Measurements from ENCODE around the gene SRF. TPM values are rescaled to one million over a fixed set of nuclear protein-coding genes. Genes with fewer than 3 reads are reported as not detected.
A peak's percentile ranks its signal among the peaks of the same experiment; 100 is the strongest.

Gene SRF
- total and polyA plus RNA-seq, 2 of the 4 experiments (the other 2 are of a cell fraction), result 20.6 to 56.3 TPM

DNA sequence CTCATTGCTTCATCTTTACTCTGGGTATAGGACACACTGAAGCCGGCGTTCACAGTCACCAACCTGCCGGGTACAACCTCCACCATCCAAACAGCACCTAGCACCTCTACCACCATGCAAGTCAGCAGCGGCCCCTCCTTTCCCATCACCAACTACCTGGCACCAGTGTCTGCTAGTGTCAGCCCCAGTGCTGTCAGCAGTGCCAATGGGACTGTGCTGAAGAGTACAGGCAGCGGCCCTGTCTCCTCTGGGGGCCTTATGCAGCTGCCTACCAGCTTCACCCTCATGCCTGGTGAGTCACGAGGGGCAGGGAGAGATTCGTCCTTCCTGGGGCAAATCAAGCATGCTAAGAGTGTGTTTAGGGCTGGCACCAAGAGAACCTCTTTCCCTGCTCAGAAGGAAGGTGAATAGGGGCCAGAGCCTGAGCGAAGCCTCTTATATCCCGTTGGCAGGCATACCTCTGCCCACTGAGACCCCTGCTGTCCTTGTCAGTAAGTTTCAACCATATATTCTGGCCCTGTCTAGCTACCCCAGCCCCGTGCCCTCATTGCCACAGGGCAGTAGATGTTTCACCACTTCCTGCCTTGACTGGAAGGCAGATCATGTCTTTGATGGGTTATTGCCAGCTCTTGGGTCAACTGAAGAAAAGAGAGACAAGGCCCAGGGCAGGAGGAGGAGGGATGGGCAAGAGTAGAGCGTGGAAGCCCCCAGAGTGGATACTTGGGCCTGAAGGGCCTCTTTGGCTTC lies 4.8 kb downstream of the SRF start:
- no peak overlapping the region for H2BK15ac ChIP-seq (ENCODE audit: low read depth, low read length)
- no peak for DNase-seq
- no peak overlapping the region for H3K56ac ChIP-seq (ENCODE audit: extremely low read depth, insufficient read depth, low read length)
- ATAC-seq (ENCODE audit: low read depth), result no peak
- no peak overlapping the region for H2BK120ac ChIP-seq (ENCODE audit: low read depth, low read length)
- 96% methylated on average over 6 of the region's 11 CpGs; no CpG with 5 or more reads in 1 of the 2 experiments for WGBS, 2 experiments (ENCODE audit: extremely low coverage in 2 of 2, insufficient read length in 1 of 2)
- no peak overlapping the region for H2AFZ ChIP-seq (replicated peaks; ENCODE audit: low read length, poor library complexity)
- no peaks in the 10 kb centered on the region for H3K9me3 ChIP-seq (ENCODE audit: control insufficient read depth, insufficient read depth, low read length)
- peaks cover 15% of the 10 kb centered on the region for H3K4me1 ChIP-seq (ENCODE audit: control insufficient read depth, insufficient read depth, low read length)
- peak overlapping the region; percentile 7 for H2AK9ac ChIP-seq (replicated peaks; ENCODE audit: low read depth, low read length, poor library complexity)
- H4K91ac ChIP-seq (ENCODE audit: insufficient read depth, low read depth, low read length), result no peak overlapping the region; the same call in 1 of the 2 replicates
- dilution Hi-C loops (cut with HindIII; ENCODE audit: low sequenced_read_pairs, unreplicated experiment), result no loop called here
- in situ Hi-C loops (cut with MboI; ENCODE audit: low sequenced_read_pairs), result no loop called here
- H3K9me1 ChIP-seq (ENCODE audit: insufficient read depth, low read length), result peaks cover 15% of the 10 kb centered on the region
- no peak overlapping the region for H2BK20ac ChIP-seq (ENCODE audit: low read depth, low read length)
- CTCF ChIA-PET, result no interaction called here
- intact Hi-C loops (cut with micrococcal nuclease), result no loop called here
- POLR2A ChIA-PET (ENCODE audit: unreplicated experiment), result no interaction called here
- 0 out of 2 replicates have a peak overlapping the region, but pooled peaks have one; percentile 11 for H3K4ac ChIP-seq (ENCODE audit: low read depth, low read length)
- no peak overlapping the region for H3K4me2 ChIP-seq (ENCODE audit: low read depth, low read length)
- no peak overlapping the region for H3K18ac ChIP-seq (ENCODE audit: low read depth, low read length)
- H3K9ac ChIP-seq (ENCODE audit: low read depth, low read length), result no peak overlapping the region
- H3K79me1 ChIP-seq (ENCODE audit: low read depth in 1 of 2, low read length in 2 of 2), result peaks cover 20 to 60% of the 10 kb centered on the region in 2 experiments
- no peak overlapping the region for H3K14ac ChIP-seq (replicated peaks; ENCODE audit: low read depth, low read length)
- no peaks in the 10 kb centered on the region for H3K27me3 ChIP-seq (ENCODE audit: control insufficient read depth, insufficient read depth, low read length)
- H3K4me3 ChIP-seq (ENCODE audit: insufficient read depth, low read depth, low read length), result no peak overlapping the region
- no TSS peak for BruUV-seq (replicated peaks)
- peak overlapping the region; percentile 18 for H3K27ac ChIP-seq (ENCODE audit: insufficient read depth, low read length)
- H2AK5ac ChIP-seq (ENCODE audit: low read depth, low read length), result peak overlapping the region; percentile 48; the same call in 1 of the 2 replicates
- H4K20me1 ChIP-seq (ENCODE audit: insufficient read depth, low read length), result peaks cover 40% of the 10 kb centered on the region
- TF ChIP-seq BHLHE40 (IDR thresholded peaks at IDR 0.05; ENCODE audit: low read depth, low read length) (no peak), FOS (IDR thresholded peaks at IDR 0.05; ENCODE audit: low read depth, low read length) (no peak), MAZ (IDR thresholded peaks at IDR 0.05; ENCODE audit: borderline replicate concordance, low read depth, low read length) (no peak), POLR2A (IDR thresholded peaks at IDR 0.05; ENCODE audit: low read depth, low read length) (no peak), RFX5 (IDR thresholded peaks at IDR 0.05; ENCODE audit: low read depth, low read length) (no peak)
- TF ChIP-seq, protein P1, sequence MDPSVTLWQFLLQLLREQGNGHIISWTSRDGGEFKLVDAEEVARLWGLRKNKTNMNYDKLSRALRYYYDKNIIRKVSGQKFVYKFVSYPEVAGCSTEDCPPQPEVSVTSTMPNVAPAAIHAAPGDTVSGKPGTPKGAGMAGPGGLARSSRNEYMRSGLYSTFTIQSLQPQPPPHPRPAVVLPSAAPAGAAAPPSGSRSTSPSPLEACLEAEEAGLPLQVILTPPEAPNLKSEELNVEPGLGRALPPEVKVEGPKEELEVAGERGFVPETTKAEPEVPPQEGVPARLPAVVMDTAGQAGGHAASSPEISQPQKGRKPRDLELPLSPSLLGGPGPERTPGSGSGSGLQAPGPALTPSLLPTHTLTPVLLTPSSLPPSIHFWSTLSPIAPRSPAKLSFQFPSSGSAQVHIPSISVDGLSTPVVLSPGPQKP (IDR thresholded peaks at IDR 0.05; ENCODE audit: borderline replicate concordance, low read depth, low read length), result no peak
- TF ChIP-seq, protein P2, sequence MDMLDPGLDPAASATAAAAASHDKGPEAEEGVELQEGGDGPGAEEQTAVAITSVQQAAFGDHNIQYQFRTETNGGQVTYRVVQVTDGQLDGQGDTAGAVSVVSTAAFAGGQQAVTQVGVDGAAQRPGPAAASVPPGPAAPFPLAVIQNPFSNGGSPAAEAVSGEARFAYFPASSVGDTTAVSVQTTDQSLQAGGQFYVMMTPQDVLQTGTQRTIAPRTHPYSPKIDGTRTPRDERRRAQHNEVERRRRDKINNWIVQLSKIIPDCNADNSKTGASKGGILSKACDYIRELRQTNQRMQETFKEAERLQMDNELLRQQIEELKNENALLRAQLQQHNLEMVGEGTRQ (IDR thresholded peaks at IDR 0.05; ENCODE audit: low read depth, low read length), result no peak
- H3K23ac ChIP-seq (ENCODE audit: low read depth, low read length), result no peak overlapping the region
- H4K5ac ChIP-seq (ENCODE audit: low read depth, low read length), result no peak overlapping the region
- peak overlapping the region in 1 of 2 experiments; percentile 32; a peak in 2 of 4 replicates for H4K8ac ChIP-seq (ENCODE audit: low read depth in 2 of 2, low read length in 2 of 2)
- peaks cover 42% of the 10 kb centered on the region for H3K36me3 ChIP-seq (ENCODE audit: control insufficient read depth, insufficient read depth, low read length)
- peak overlapping the region; percentile 11 for H2BK5ac ChIP-seq (ENCODE audit: low read depth, low read length, poor library complexity, severe bottlenecking)

Measured in IMR-90 (cell line).